Measurements from ENCODE around the gene EMC6. TPM values are rescaled to one million over a fixed set of nuclear protein-coding genes. Genes with fewer than 3 reads are reported as not detected.
A peak's percentile ranks its signal among the peaks of the same experiment; 100 is the strongest.

Gene EMC6
- total RNA-seq, 1 experiment from 2014 or later, result 101 TPM

- in situ Hi-C loops (cut with HindIII; ENCODE audit: low sequenced_read_pairs), result no loop called here
Measured at GRCh38 chr17:3647769-3648555, 20.6 kb upstream of the EMC6 start.

GRCh38 chr17:3655766-3656165 is 12.8 kb upstream of the EMC6 start:
- in situ Hi-C loops (cut with HindIII; ENCODE audit: low sequenced_read_pairs), result no loop called here
- no peak for DNase-seq (ENCODE audit: low spot score)

More at GRCh38 chr17:3647769-3648555, 20.6 kb upstream of the EMC6 start:
- DNase-seq (ENCODE audit: low spot score), result peak; percentile 25

GRCh38 chr17:3656353-3656752 is 12.3 kb upstream of the EMC6 start:
- DNase-seq (ENCODE audit: low spot score), result no peak
- in situ Hi-C loops (cut with HindIII; ENCODE audit: low sequenced_read_pairs), result no loop called here

- no peak for DNase-seq (ENCODE audit: low spot score)
- in situ Hi-C loops (cut with HindIII; ENCODE audit: low sequenced_read_pairs), result no loop called here
Measured at GRCh38 chr17:3656755-3657587, 11.6 kb upstream of the EMC6 start.

- in situ Hi-C loops (cut with HindIII; ENCODE audit: low sequenced_read_pairs), result no loop called here
Measured at GRCh38 chr17:3657588-3657869, 11.1 kb upstream of the EMC6 start.

GRCh38 chr17:3657874-3658783 is 10.5 kb upstream of the EMC6 start:
- in situ Hi-C loops (cut with HindIII; ENCODE audit: low sequenced_read_pairs), result no loop called here
- DNase-seq (ENCODE audit: low spot score), result no peak

More at GRCh38 chr17:3657588-3657869, 11.1 kb upstream of the EMC6 start:
- no peak for DNase-seq (ENCODE audit: low spot score)

- in situ Hi-C loops (cut with HindIII; ENCODE audit: low sequenced_read_pairs), result no loop called here
Measured at GRCh38 chr17:3658784-3659449, 9.7 kb upstream of the EMC6 start.

GRCh38 chr17:3659541-3660111 is 9.0 kb upstream of the EMC6 start:
- in situ Hi-C loops (cut with HindIII; ENCODE audit: low sequenced_read_pairs), result no loop called here
- DNase-seq (ENCODE audit: low spot score), result no peak

More at GRCh38 chr17:3658784-3659449, 9.7 kb upstream of the EMC6 start:
- DNase-seq (ENCODE audit: low spot score), result no peak

- DNase-seq (ENCODE audit: low spot score), result no peak
- in situ Hi-C loops (cut with HindIII; ENCODE audit: low sequenced_read_pairs), result no loop called here
Measured at GRCh38 chr17:3660311-3660891, 8.2 kb upstream of the EMC6 start.

GRCh38 chr17:3663102-3664011 is 5.3 kb upstream of the EMC6 start:
- in situ Hi-C loops (cut with HindIII; ENCODE audit: low sequenced_read_pairs), result no loop called here
- no peak for DNase-seq (ENCODE audit: low spot score)

- in situ Hi-C loops (cut with HindIII; ENCODE audit: low sequenced_read_pairs), result no loop called here
- DNase-seq (ENCODE audit: low spot score), result no peak
Measured at GRCh38 chr17:3665834-3666233, 2.8 kb upstream of the EMC6 start.

- DNase-seq (ENCODE audit: low spot score), result no peak
- in situ Hi-C loops (cut with HindIII; ENCODE audit: low sequenced_read_pairs), result no loop called here
Measured at GRCh38 chr17:3666516-3666915, 2.1 kb upstream of the EMC6 start.

- DNase-seq (ENCODE audit: low spot score), result peak; percentile 47
- in situ Hi-C loops (cut with HindIII; ENCODE audit: low sequenced_read_pairs), result no loop called here
Measured at GRCh38 chr17:3667366-3668278, 990 bp upstream of the EMC6 start.

GRCh38 chr17:3669085-3669347 is 404 bp downstream of the EMC6 start:
- DNase-seq (ENCODE audit: low spot score), result no peak
- in situ Hi-C loops (cut with HindIII; ENCODE audit: low sequenced_read_pairs), result no loop called here

- no peak for DNase-seq (ENCODE audit: low spot score)
- in situ Hi-C loops (cut with HindIII; ENCODE audit: low sequenced_read_pairs), result no loop called here
Measured at GRCh38 chr17:3669548-3669947, 936 bp downstream of the EMC6 start.

- in situ Hi-C loops (cut with HindIII; ENCODE audit: low sequenced_read_pairs), result no loop called here
- no peak for DNase-seq (ENCODE audit: low spot score)
Measured at GRCh38 chr17:3672571-3672970, 4.0 kb downstream of the EMC6 start.

GRCh38 chr17:3675886-3676285 is 7.3 kb downstream of the EMC6 start:
- DNase-seq (ENCODE audit: low spot score), result no peak
- in situ Hi-C loops (cut with HindIII; ENCODE audit: low sequenced_read_pairs), result no loop called here

Measured in G401 (cell line).